ENCODE data around the gene CUZD1. TPM values are rescaled to one million over a fixed set of nuclear protein-coding genes. Genes with fewer than 3 reads are reported as not detected.
"Not testable (repeated sequence)": the region's sequence is repeated elsewhere in the genome, so short reads cannot be mapped to it uniquely, and the experiment has no call there.

CUZD1 gene, protein sequence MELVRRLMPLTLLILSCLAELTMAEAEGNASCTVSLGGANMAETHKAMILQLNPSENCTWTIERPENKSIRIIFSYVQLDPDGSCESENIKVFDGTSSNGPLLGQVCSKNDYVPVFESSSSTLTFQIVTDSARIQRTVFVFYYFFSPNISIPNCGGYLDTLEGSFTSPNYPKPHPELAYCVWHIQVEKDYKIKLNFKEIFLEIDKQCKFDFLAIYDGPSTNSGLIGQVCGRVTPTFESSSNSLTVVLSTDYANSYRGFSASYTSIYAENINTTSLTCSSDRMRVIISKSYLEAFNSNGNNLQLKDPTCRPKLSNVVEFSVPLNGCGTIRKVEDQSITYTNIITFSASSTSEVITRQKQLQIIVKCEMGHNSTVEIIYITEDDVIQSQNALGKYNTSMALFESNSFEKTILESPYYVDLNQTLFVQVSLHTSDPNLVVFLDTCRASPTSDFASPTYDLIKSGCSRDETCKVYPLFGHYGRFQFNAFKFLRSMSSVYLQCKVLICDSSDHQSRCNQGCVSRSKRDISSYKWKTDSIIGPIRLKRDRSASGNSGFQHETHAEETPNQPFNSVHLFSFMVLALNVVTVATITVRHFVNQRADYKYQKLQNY
- total RNA-seq (2014; rRNA removed; shearing (Covaris generic)), result 1.6 and 2.2 TPM in 2 replicates
- 3.2 TPM in 2 replicates for polyA plus RNA-seq (2014; cell fraction: nucleus; rRNA removed)

GRCh38 chr10:122845783-122846332 is at the start of gene CUZD1:
TSS of gene CUZD1 (minus strand) at chr10:122845857. CDS start at chr10:122845843, 14 bp downstream.
- no peak for DNase-seq (ENCODE audit: extremely low read depth, low read depth)

- no peak for DNase-seq (ENCODE audit: extremely low read depth, low read depth)
These were observed 48.7 kb upstream of the CUZD1 start for GRCh38 chr10:122894261-122894944.

- no peak for DNase-seq (ENCODE audit: extremely low read depth, low read depth)
These were observed 38.5 kb upstream of the CUZD1 start for GRCh38 chr10:122884166-122884565.

DNA sequence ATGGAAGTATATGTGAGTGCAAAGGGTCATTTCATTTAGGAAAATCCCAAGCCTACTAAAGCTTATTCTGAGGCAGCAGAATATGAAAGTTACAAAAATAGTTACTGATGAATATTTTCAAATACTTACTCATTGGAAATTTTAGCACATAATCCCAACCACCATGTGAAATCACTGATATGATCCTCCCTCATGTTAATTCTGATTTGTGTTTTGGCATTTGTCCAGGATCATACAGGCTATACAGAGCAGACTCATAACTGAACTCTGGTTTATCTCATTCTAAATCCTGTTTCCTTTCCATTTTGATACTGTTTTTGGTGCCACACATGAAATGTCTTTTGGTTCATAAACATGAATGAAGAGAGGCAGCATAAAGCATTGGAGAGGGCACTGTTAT is 37.1 kb upstream of the CUZD1 start:
- no peak for DNase-seq (ENCODE audit: extremely low read depth, low read depth)

DNA sequence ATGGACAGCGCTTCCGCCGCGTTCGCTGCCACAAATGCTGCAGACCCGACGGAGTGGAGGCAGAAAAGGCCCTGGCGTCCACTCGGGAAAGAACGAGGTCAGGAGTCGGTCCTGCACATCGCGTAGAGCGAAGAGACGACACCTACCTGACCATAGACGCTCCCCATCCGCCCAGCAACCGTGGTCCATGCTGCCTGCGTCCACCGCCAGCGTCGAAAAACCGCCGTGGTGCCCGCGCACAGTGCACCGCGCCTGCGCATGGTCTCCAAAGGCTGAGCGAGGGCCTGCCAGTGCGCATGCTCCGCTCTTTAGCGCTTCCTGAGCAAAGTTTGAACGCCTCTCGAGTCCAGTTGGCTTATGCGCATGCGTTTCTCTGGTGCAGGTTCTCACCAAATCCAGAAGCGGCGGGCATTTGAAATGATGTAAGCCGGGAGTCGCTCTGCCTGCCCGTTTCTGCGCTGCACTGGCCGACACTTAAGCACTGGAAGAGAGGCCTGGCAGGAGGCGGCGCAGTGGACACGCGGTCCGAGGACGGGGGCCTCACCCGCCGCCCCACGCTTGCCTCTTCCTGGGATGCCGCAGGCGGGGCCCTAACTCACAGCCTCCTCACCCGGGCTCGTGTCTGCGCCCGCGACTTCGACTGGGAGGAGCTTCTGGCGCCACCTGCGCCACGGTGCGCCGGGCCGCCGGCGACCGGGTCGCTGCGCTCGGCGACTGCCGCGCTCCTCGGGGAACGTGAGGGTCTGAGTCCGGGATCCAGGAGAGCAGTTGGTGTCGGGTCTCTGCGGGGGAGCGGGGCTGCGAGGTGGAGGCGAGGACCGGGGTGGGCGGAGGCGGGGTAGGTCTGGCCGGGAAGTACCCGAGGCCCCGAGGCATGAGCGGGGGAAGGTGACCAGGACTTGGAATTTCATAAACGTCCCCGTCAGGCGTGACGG is 33.9 kb upstream of the CUZD1 start, which contains the start of gene FAM24B:
FAM24B (minus strand) TSS at position 243 of the 935 bp plus-strand sequence. CDS start 29,066 bp downstream, outside the sequence.
- peak; percentile 99 for DNase-seq (ENCODE audit: extremely low read depth, low read depth)

GRCh38 chr10:122878799-122879338 is 33.2 kb upstream of the CUZD1 start:
- no peak for DNase-seq (ENCODE audit: extremely low read depth, low read depth)

DNA sequence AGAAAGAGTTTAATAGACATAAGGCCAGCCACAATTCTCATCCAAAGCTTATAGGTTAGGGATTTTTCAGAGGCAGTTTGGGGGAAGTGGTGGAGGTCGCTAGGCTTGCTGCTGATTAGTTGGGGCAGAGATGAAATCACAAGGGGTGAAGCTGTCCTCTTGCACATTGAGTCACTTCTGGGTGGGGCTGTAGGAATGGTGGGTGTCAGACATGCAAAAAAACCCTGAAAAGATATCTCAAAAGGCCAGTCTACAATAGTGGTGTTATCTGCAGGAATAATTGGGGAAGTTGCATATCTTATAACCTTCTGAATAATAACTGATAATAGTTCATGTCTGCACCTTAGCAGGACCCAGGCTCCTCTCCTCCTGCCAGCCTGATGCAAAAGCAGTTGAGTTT is 31.6 kb upstream of the CUZD1 start:
- DNase-seq (ENCODE audit: extremely low read depth, low read depth), result no peak

- no peak for DNase-seq (ENCODE audit: extremely low read depth, low read depth)
These were observed 30.8 kb upstream of the CUZD1 start for GRCh38 chr10:122876467-122876855.

DNA sequence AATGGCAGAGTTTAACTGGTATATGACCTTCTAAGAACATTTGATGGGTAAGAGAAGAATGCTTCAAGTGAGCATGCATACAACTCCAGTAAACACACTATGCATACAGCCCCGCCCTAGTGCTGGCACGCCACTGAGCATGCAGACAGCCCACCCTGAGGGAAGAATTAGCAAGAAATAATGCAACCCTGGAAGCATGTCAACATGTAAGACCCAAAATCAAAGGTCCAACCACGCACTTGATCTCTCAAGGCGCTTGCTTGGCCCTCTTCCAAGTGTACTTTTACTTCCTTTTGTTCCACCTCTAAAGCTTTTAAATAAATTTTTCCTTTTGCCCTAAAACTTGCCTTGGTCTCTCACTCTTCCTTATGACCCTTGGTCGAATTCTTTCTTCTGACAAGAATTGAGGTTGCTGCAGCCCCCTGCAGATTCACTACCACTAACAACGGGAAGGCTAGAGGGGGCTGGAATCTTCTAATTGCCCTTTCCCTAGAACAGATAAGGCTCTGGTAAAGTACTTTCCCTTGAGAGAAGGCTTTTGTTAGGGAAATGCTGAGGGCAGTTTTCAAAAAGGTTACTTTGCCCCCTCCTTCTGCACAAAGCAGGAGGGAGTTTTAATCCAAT is 30.3 kb upstream of the CUZD1 start:
- DNase-seq (ENCODE audit: extremely low read depth, low read depth), result no peak

DNA sequence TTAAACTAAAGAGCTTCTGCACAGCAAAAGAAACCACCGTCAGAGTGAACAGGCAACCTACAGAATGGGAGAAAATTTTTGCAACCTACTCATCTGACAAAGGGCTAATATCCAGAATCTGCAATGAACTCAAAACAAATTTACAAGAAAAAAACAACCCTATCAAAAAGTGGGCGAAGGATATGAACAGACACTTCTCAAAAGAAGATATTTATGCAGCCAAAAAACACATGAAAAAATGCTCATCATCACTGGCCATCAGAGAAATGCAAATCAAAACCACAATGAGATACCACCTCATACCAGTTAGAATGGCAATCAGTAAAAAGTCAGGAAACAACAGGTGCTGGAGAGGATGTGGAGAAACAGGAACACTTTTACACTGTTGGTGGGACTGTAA is 26.3 kb upstream of the CUZD1 start:
- not testable (repeated sequence) for DNase-seq (ENCODE audit: extremely low read depth, low read depth)

DNA sequence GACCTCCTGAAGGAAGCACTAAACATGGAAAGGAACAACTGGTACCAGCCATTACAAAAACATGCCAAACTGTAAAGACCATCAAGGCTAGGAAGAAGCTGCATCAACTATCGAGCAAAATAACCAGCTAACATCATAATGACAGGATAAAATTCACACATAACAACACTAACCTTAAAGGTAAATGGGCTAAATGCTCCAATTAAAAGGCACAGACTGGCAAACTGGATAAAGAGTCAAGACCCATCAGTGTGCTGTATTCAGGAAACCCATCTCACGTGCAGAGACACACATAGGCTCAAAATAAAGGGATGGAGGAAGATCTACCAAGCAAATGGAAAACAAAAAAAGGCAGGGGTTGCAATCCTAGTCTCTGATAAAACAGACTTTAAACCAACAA is 23.1 kb upstream of the CUZD1 start:
- not testable (repeated sequence) for DNase-seq (ENCODE audit: extremely low read depth, low read depth)

DNA sequence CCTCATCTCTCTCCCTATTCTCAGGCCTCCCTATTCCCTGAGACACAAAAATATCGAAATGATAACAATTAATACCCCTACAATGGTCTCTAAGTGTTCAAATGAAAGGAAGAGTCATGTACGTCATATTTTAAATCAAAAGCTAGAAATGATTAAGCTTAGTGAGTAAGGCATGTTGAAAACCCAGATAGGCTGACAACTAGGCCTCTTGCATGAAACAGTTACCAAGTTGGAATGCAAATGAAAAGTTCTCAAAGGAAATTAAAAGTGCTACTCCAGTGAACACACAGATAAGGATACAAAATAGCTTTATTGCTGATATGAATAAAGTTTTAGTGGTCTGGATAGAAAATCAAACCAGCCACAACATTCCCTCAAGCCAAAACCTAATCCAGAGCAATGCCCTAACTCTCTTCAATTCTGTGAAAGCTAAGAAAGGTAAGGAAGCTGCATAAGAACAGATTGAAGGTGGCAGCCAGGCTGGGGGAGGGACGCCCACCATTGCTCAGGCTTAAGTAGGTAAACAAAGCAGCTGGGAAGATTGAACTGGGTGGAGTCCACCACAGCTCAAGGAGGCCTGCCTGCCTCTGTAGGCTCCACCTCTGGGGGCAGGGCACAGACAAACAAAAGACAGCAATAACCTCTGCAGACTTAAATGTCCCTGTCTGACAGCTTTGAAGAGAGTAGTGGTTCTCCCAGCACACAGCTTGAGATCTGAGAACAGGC is 21.3 kb upstream of the CUZD1 start:
- DNase-seq (ENCODE audit: extremely low read depth, low read depth), result not testable (repeated sequence)

DNA sequence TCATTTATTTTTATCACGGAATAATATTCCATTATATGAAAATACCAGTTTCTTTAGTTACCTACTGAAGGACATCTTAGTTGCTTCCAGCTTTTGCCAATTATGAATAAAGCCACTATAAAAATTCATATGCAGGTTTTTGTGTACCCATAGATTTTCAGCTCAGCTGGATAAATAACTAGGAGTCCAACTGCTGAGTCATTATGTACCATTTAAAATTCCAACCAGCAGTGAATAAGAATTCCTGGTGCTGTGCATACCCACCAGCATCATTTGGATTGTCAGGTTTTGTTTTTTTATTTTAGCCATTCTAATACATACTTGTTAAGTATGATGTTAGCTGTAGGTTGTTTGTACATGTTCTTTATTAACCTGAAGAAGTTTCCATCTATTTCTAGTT is 19.2 kb upstream of the CUZD1 start:
- peak; percentile 49 for DNase-seq (ENCODE audit: extremely low read depth, low read depth)

- no peak for DNase-seq (ENCODE audit: extremely low read depth, low read depth)
These were observed 18.5 kb upstream of the CUZD1 start for GRCh38 chr10:122864194-122864592.

DNA sequence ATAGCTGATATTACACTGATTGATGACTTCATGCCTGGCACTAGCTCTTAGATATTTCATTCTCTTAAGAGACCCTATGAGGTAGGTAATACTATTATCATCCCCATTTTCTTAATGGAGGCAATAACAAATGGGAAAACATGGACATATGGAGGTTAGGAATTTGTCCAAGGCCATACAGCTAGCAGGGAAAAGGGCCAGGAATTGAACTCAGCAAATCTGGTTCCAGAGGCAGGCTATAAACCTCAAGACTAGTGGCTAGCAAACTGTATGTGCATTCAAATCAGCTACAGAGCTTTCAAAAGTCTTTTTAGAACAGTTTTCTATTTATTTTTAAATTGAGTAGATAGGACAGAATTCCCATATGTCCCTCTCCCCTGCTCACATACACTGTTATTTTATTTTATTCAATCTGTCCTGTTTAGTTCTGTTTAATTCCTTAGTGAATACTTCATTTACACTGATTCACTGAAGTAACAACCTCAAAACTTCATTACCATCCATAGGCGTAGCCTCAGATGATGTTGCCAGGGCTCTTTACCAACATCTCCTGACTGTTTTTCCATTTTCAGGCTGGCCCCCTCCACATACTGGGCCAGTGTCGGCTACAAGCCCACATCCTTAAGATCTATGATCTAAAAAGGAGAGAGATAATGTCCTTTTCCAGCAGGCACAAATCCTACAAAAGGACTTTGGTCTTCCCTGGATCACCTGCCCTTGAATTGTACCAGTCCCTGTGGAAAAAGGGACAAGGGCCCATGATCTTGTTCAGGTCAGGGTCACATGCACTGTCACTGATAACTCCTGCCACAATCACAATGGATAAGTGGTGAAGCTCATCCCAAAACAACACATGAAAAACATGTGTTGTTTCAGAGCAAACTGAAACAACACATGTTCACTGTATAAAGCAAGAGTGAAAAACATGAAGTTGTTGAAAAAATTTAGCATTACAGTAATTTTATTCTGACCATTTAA is 17.8 kb upstream of the CUZD1 start:
- no peak for DNase-seq (ENCODE audit: extremely low read depth, low read depth)

GRCh38 chr10:122861711-122862161 is 16.1 kb upstream of the CUZD1 start:
- DNase-seq (ENCODE audit: extremely low read depth, low read depth), result peak; percentile 41

GRCh38 chr10:122859527-122859926 is 13.9 kb upstream of the CUZD1 start:
- no peak for DNase-seq (ENCODE audit: extremely low read depth, low read depth)
